GM23338 (cell line): ENCODE measurements around the gene NAB2. TPM values are rescaled to one million over a fixed set of nuclear protein-coding genes. Genes with fewer than 3 reads are reported as not detected.
"Not testable (repeated sequence)": the region's sequence is repeated elsewhere in the genome, so short reads cannot be mapped to it uniquely, and the experiment has no call there.

Experiments
- ATAC-seq: fragments of 200-7000 bp; cut with Tn5 transposase; 3 replicates; pipeline ENCODE4 v1.9.1; 2020
- DNase-seq: peaks from one replicate; pipeline ENCODE4 v3.0.0-alpha.2; 2015; ENCODE audit warnings: low spot score
- H2AFZ ChIP-seq: fragments of 200-600 bp; sonication (generic); 2 replicates; pipeline ENCODE4 v1.8.0; 2016; ENCODE audit warnings: antibody characterized with exemption, mild to moderate bottlenecking, moderate library complexity
- H3F3A ChIP-seq: fragments of 200-600 bp; sonication (generic); replicated peaks from 2 replicates; pipeline ENCODE4 v1.8.0; 2017; ENCODE audit warnings: antibody characterized with exemption, mixed run types, low read depth
- H3K27ac ChIP-seq: fragments of 200-600 bp; sonication (generic); 2 replicates; pipeline ENCODE4 v1.6.1; 2016; ENCODE audit warnings: low read depth
- H3K27me3 ChIP-seq: fragments of 200-600 bp; sonication (generic); 2 replicates; pipeline ENCODE4 v1.8.0; 2016; ENCODE audit warnings: mild to moderate bottlenecking, mixed run types, moderate library complexity; ENCODE audit not compliant: insufficient read depth
- H3K36me3 ChIP-seq: fragments of 200-600 bp; sonication (generic); 2 replicates; pipeline ENCODE4 v1.8.0; 2016; ENCODE audit warnings: mild to moderate bottlenecking; ENCODE audit not compliant: insufficient read depth
- H3K4me1 ChIP-seq: fragments of 200-600 bp; sonication (generic); 2 replicates; pipeline ENCODE4 v1.8.0; 2016; ENCODE audit warnings: mild to moderate bottlenecking, moderate library complexity; ENCODE audit not compliant: insufficient read depth
- H3K4me2 ChIP-seq: fragments of 200-600 bp; sonication (generic); 2 replicates; pipeline ENCODE4 v1.7.1; 2017; ENCODE audit warnings: mixed run types
- H3K4me3 ChIP-seq: fragments of 200-600 bp; sonication (generic); 2 replicates; pipeline ENCODE4 v1.6.1; 2016; ENCODE audit warnings: mixed run types
- H3K79me2 ChIP-seq: fragments of 200-600 bp; sonication (generic); replicated peaks from 2 replicates; pipeline ENCODE4 v1.8.0; 2017; ENCODE audit warnings: mild to moderate bottlenecking; ENCODE audit not compliant: insufficient read depth
- H3K9me2 ChIP-seq: fragments of 200-600 bp; sonication (generic); 2 replicates; pipeline ENCODE4 v1.8.0; 2017; ENCODE audit not compliant: insufficient read depth
- H4K20me1 ChIP-seq: fragments of 200-600 bp; sonication (generic); replicated peaks from 2 replicates; pipeline ENCODE4 v1.8.0; 2017; ENCODE audit warnings: mild to moderate bottlenecking; ENCODE audit not compliant: insufficient read depth
- H3K27ac Mint-ChIP-seq: 2 replicates; pipeline ENCODE4 v1.8.0; 2020; ENCODE audit warnings: inconsistent platforms, mild to moderate bottlenecking, moderate library complexity, mixed read lengths
- H3K27me3 Mint-ChIP-seq: 3 replicates; pipeline ENCODE4 v1.8.0; 2022; ENCODE audit warnings: low read depth, mild to moderate bottlenecking, moderate library complexity, mixed read lengths, inconsistent platforms; ENCODE audit not compliant: insufficient read depth, poor library complexity
- H3K36me3 Mint-ChIP-seq: 3 replicates; pipeline ENCODE4 v1.8.0; 2021; ENCODE audit warnings: low read depth, mild to moderate bottlenecking, inconsistent platforms, moderate library complexity, mixed read lengths
- H3K4me1 Mint-ChIP-seq: 3 replicates; pipeline ENCODE4 v1.8.0; 2020; ENCODE audit warnings: mild to moderate bottlenecking, inconsistent platforms, mixed read lengths
- H3K4me3 Mint-ChIP-seq: 3 replicates; pipeline ENCODE4 v1.8.0; 2021; ENCODE audit warnings: moderate library complexity, mild to moderate bottlenecking, inconsistent platforms, mixed read lengths
- H3K9me3 Mint-ChIP-seq: 3 replicates; pipeline ENCODE4 v1.8.0; 2020; ENCODE audit warnings: moderate library complexity, mild to moderate bottlenecking, inconsistent platforms, mixed read lengths
- CTCF ChIP-seq, 2 experiments: fragments of 200-600 bp in 1 of 2; sonication (generic) in 1 of 2; conservative IDR thresholded peaks; 2 replicates each; pipeline versions ENCODE4 v1.5.1 to v1.6.1; 2016 to 2017; ENCODE audit warnings: antibody characterized with exemption in 2 of 2, low read depth in 2 of 2, mild to moderate bottlenecking in 2 of 2, moderate library complexity in 1 of 2
- EZH2 ChIP-seq: fragments of 200-600 bp; sonication (generic); IDR thresholded peaks from one replicate; pipeline ENCODE4 v1.8.0; 2017; ENCODE audit warnings: antibody characterized with exemption, mild to moderate bottlenecking, low read depth; ENCODE audit not compliant: unreplicated experiment
- EZH2phosphoT487 ChIP-seq: fragments of 200-600 bp; sonication (generic); IDR thresholded peaks from one replicate; pipeline ENCODE4 v1.8.1; 2018; ENCODE audit warnings: antibody characterized with exemption; ENCODE audit not compliant: unreplicated experiment
- NANOG ChIP-seq: IDR thresholded peaks from 2 replicates; pipeline ENCODE4 v1.6.1; 2016; ENCODE audit warnings: antibody characterized with exemption, borderline replicate concordance
- STAT1 ChIP-seq: IDR thresholded peaks from one replicate; pipeline ENCODE4 v1.6.1; 2016; ENCODE audit warnings: antibody characterized with exemption; ENCODE audit not compliant: unreplicated experiment
- ZNF114 ChIP-seq: fragments of 250-450 bp; sonication (Bioruptor Pico); IDR thresholded peaks from 2 replicates; pipeline ENCODE4 v1.5.0; 2020; ENCODE audit warnings: mild to moderate bottlenecking, moderate library complexity
- ZNF331 ChIP-seq: fragments of 250-450 bp; sonication (Bioruptor Pico); IDR thresholded peaks from 2 replicates; pipeline ENCODE4 v1.5.0; 2020; ENCODE audit warnings: low read depth, mild to moderate bottlenecking, moderate library complexity
- polyA plus RNA-seq: library from polyadenylated mRNA; unstranded; fragments of >200 nt; fragmentation: Nextera tagmentation; extraction: Ambion mirVana; gene quantifications from 2 replicates; pipeline ENCODE4 v1.2.1, GENCODE V29; 2016
- total RNA-seq: library from RNA; depleted of rRNA; stranded (reverse); fragments of >200 nt; shearing (Covaris generic); gene quantifications from 2 replicates; pipeline ENCODE4 v1.2.3, GENCODE V29; 2014

NAB2 gene
- total and polyA plus RNA-seq, 2 experiments from 2014 or later, result 6.5 to 19.8 TPM

- Mint-ChIP-seq H3K27me3 (no peaks in the 10 kb centered on the region), H3K4me1 (peaks cover 2% of the 10 kb centered on the region; the same call in 1 of the 3 replicates), H3K4me3 (no peak overlapping the region), H3K36me3 (peaks cover 12% of the 10 kb centered on the region; the same call in 2 of the 3 replicates), H3K27ac (no peak overlapping the region), H3K9me3 (no peaks in the 10 kb centered on the region)
- Histone ChIP-seq H2AFZ (no peak overlapping the region), H3K4me3 (no peak overlapping the region), H3K4me1 (no peaks in the 10 kb centered on the region), H3K36me3 (no peaks in the 10 kb centered on the region), H3K79me2 (no peaks in the 10 kb centered on the region), H4K20me1 (peaks cover 4% of the 10 kb centered on the region; the same call in 1 of the 2 replicates), H3K4me2 (no peak overlapping the region), H3F3A (0 out of 2 replicates have a peak, but pooled peaks cover 2% of the 10 kb centered on the region), H3K9me2 (no peaks in the 10 kb centered on the region; the same call in 1 of the 2 replicates), H3K27ac (no peak overlapping the region), H3K27me3 (no peaks in the 10 kb centered on the region)
- ATAC-seq (no peak), DNase-seq (no peak)
- TF ChIP-seq NANOG (no peak), EZH2phosphoT487 (no peak), ZNF331 (CRISPR knock-in tag) (no peak), EZH2 (no peak)
These were observed 37.9 kb upstream of the NAB2 start for GRCh38 chr12:57051011-57051410.

- not testable (repeated sequence) for DNase-seq, H3F3A ChIP-seq, H3K4me1 ChIP-seq, H3K9me2 ChIP-seq, H3K4me1 Mint-ChIP-seq, H3K27ac ChIP-seq, H4K20me1 ChIP-seq, H3K27me3 ChIP-seq, H3K4me3 ChIP-seq, H3K27ac Mint-ChIP-seq, H3K27me3 Mint-ChIP-seq, H3K4me3 Mint-ChIP-seq, ATAC-seq, H3K79me2 ChIP-seq, H3K4me2 ChIP-seq, H2AFZ ChIP-seq, H3K9me3 Mint-ChIP-seq
- H3K36me3 Mint-ChIP-seq, result peaks cover 24% of the 10 kb centered on the region; the same call in 2 of the 3 replicates
- H3K36me3 ChIP-seq, result peaks cover 11% of the 10 kb centered on the region; the same call in 1 of the 2 replicates
These were observed 35.8 kb upstream of the NAB2 start for GRCh38 chr12:57053146-57053545.

- not testable (repeated sequence) for H2AFZ ChIP-seq, H3K4me1 Mint-ChIP-seq, H3F3A ChIP-seq, H4K20me1 ChIP-seq, H3K27me3 Mint-ChIP-seq, ATAC-seq, H3K4me3 ChIP-seq, H3K27me3 ChIP-seq, H3K4me1 ChIP-seq, H3K79me2 ChIP-seq, H3K4me2 ChIP-seq, H3K9me2 ChIP-seq, H3K27ac ChIP-seq, H3K9me3 Mint-ChIP-seq, DNase-seq, H3K4me3 Mint-ChIP-seq, H3K27ac Mint-ChIP-seq
- H3K36me3 Mint-ChIP-seq, result peaks cover 32% of the 10 kb centered on the region
- peaks cover 19% of the 10 kb centered on the region for H3K36me3 ChIP-seq
These were observed 35.0 kb upstream of the NAB2 start for GRCh38 chr12:57053901-57054300.

- Mint-ChIP-seq H3K27ac (no peak overlapping the region), H3K27me3 (no peaks in the 10 kb centered on the region), H3K4me1 (no peaks in the 10 kb centered on the region), H3K4me3 (no peak overlapping the region), H3K36me3 (peaks cover 51% of the 10 kb centered on the region), H3K9me3 (no peaks in the 10 kb centered on the region)
- no peak for TF ChIP-seq STAT1
- TF ChIP-seq ZNF114 (CRISPR knock-in tag), result no peak
- TF ChIP-seq CTCF (conservative IDR thresholded peaks at IDR 0.05; ENCODE audit: low read depth in 2 of 2), result no peak
- H3K9me2 ChIP-seq, result no peaks in the 10 kb centered on the region
- ATAC-seq (no peak), DNase-seq (no peak)
- H3K27me3 ChIP-seq, result no peaks in the 10 kb centered on the region
- H3K79me2 ChIP-seq, result no peaks in the 10 kb centered on the region
- no peak overlapping the region for H3K27ac ChIP-seq
- H3K4me3 ChIP-seq, result no peak overlapping the region
- no peaks in the 10 kb centered on the region for H3K4me1 ChIP-seq
- peaks cover 4% of the 10 kb centered on the region; the same call in 1 of the 2 replicates for H4K20me1 ChIP-seq
- no peak overlapping the region for H2AFZ ChIP-seq
- no peak overlapping the region for H3K4me2 ChIP-seq
- H3F3A ChIP-seq, result peaks cover 9% of the 10 kb centered on the region; the same call in 1 of the 2 replicates
- H3K36me3 ChIP-seq, result peaks cover 36% of the 10 kb centered on the region
These were observed 33.1 kb upstream of the NAB2 start for GRCh38 chr12:57055824-57056223.
